Measurements from ENCODE around the gene IKZF2. TPM values are rescaled to one million over a fixed set of nuclear protein-coding genes. Genes with fewer than 3 reads are reported as not detected.
"Not testable (repeated sequence)": the region's sequence is repeated elsewhere in the genome, so short reads cannot be mapped to it uniquely, and the experiment has no call there.

Gene IKZF2
- total RNA-seq, 3 donors from 2014 or later = 5.6 to 11.1 (median 8.6) TPM

- Histone ChIP-seq H3K9me3 (no peaks in the 10 kb centered on the region), H3K36me3 (ENCODE audit: low read depth) (no peaks in the 10 kb centered on the region), H3K4me1 (ENCODE audit: low read depth) (no peaks in the 10 kb centered on the region), H3K4me3 (no peak overlapping the region)
- intact Hi-C loops (cut with DNase I, micrococcal nuclease) = no loop called here
- no peak for ATAC-seq
- no peak for DNase-seq
- no peak for TF ChIP-seq CTCF (IDR thresholded peaks at IDR 0.05)
Observed at GRCh38 chr2:213021971-213022899, 129.2 kb downstream of the IKZF2 start.

- H3K4me3 ChIP-seq; H3K4me1 ChIP-seq (ENCODE audit: low read depth); H3K9me3 ChIP-seq; ATAC-seq; DNase-seq; H3K36me3 ChIP-seq (ENCODE audit: low read depth); intact Hi-C loops (cut with DNase I, micrococcal nuclease): not testable (repeated sequence)
Observed at GRCh38 chr2:213020913-213021312, 130.5 kb downstream of the IKZF2 start.

- Histone ChIP-seq H3K4me3 (no peak overlapping the region), H3K36me3 (ENCODE audit: low read depth) (no peaks in the 10 kb centered on the region), H3K9me3 (no peaks in the 10 kb centered on the region), H3K4me1 (ENCODE audit: low read depth) (no peaks in the 10 kb centered on the region)
- no peak for TF ChIP-seq CTCF (IDR thresholded peaks at IDR 0.05)
- ATAC-seq = no peak
- no peak for DNase-seq
- intact Hi-C loops (cut with DNase I, micrococcal nuclease) = no loop called here
Observed at GRCh38 chr2:213020268-213020667, 131.1 kb downstream of the IKZF2 start.

DNA sequence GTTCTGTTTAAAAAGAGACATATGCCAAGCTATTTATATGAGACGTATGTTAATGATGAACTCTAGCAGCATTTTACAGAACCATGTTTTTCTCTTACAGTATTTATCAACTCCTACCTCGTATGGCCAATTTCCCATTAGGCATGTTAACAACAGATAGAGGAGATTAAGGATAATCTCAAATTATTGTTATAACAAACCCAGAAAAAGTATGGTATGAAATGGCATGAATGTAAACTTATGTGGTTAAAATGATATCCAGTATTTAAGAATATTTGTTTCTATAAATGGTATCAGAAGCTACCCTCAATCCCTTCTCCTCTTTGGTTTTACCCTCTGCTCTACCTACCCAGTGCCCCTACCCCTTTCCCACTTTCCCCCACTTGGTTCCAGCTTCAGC, 132.0 kb downstream of the IKZF2 start:
- Histone ChIP-seq H3K4me3 (no peak overlapping the region), H3K36me3 (ENCODE audit: low read depth) (no peaks in the 10 kb centered on the region), H3K9me3 (no peaks in the 10 kb centered on the region), H3K4me1 (ENCODE audit: low read depth) (no peaks in the 10 kb centered on the region)
- ATAC-seq (no peak), DNase-seq (no peak)
- TF ChIP-seq CTCF (IDR thresholded peaks at IDR 0.05) = no peak
- intact Hi-C loops (cut with DNase I, micrococcal nuclease) = no loop called here

- ATAC-seq = no peak
- H3K9me3 ChIP-seq = no peaks in the 10 kb centered on the region
- no peak for TF ChIP-seq CTCF (IDR thresholded peaks at IDR 0.05)
- H3K4me1 ChIP-seq (ENCODE audit: low read depth) = no peaks in the 10 kb centered on the region
- intact Hi-C loops (cut with DNase I, micrococcal nuclease) = no loop called here
- H3K4me3 ChIP-seq = no peak overlapping the region
- DNase-seq = no peak
- no peaks in the 10 kb centered on the region for H3K36me3 ChIP-seq (ENCODE audit: low read depth)
Observed at GRCh38 chr2:213018340-213018901, 133.0 kb downstream of the IKZF2 start.

GRCh38 chr2:213017404-213017803, 134.0 kb downstream of the IKZF2 start:
- DNase-seq (no peak), ATAC-seq (no peak)
- TF ChIP-seq CTCF (IDR thresholded peaks at IDR 0.05) = no peak
- H3K4me1 ChIP-seq (ENCODE audit: low read depth) = no peaks in the 10 kb centered on the region
- intact Hi-C loops (cut with DNase I, micrococcal nuclease) = no loop called here
- H3K4me3 ChIP-seq = no peak overlapping the region
- H3K36me3 ChIP-seq (ENCODE audit: low read depth) = no peaks in the 10 kb centered on the region
- H3K9me3 ChIP-seq = no peaks in the 10 kb centered on the region
